HFFc6 (cell line): ENCODE measurements around the gene USP24. TPM values are rescaled to one million over a fixed set of nuclear protein-coding genes. Genes with fewer than 3 reads are reported as not detected.

Source experiments
- DNase-seq: peaks from one replicate; pipeline ENCODE4 v3.0.0-alpha.2; 2018
- H3K27ac Mint-ChIP-seq: 2 replicates; pipeline ENCODE4 v1.8.0; 2020; ENCODE audit warnings: mild to moderate bottlenecking, mixed read lengths
- H3K27me3 Mint-ChIP-seq: 2 replicates; pipeline ENCODE4 v1.8.0; 2021; ENCODE audit warnings: mild to moderate bottlenecking, moderate library complexity, mixed read lengths; ENCODE audit not compliant: insufficient read depth
- H3K36me3 Mint-ChIP-seq: 2 replicates; pipeline ENCODE4 v1.8.0; 2021; ENCODE audit warnings: low read depth, mixed read lengths
- H3K4me1 Mint-ChIP-seq: 2 replicates; pipeline ENCODE4 v1.8.0; 2020; ENCODE audit warnings: low read depth, mixed read lengths
- H3K4me3 Mint-ChIP-seq: 2 replicates; pipeline ENCODE4 v1.8.0; 2020; ENCODE audit warnings: mild to moderate bottlenecking, moderate library complexity, mixed read lengths
- H3K9me3 Mint-ChIP-seq: 2 replicates; pipeline ENCODE4 v1.8.0; 2020; ENCODE audit warnings: mild to moderate bottlenecking, mixed read lengths
- CTCF ChIP-seq: fragments of 200-600 bp; sonication (generic); IDR thresholded peaks from 2 replicates; pipeline ENCODE4 v1.5.0; 2021; ENCODE audit warnings: antibody characterized with exemption, mild to moderate bottlenecking
- total RNA-seq, 6 experiments: library from RNA; stranded (reverse); fragmentation: NEBNext Ultra II Directional; extraction: Animal tissue kit (Norgen Biotek cat#: 25700); gene quantifications; 2 replicates in 1 of 6; 3 replicates in 5 of 6; pipeline ENCODE4 v1.2.3, GENCODE V29; 2021

USP24 gene
- total RNA-seq, 6 experiments from 2014 or later: 22.5 to 27.8 (median 25.0) TPM

GRCh38 chr1:55048453-55049270, 166.5 kb downstream of the USP24 start:
- Mint-ChIP-seq H3K36me3 (no peaks in the 10 kb centered on the region), H3K4me3 (no peak overlapping the region), H3K4me1 (no peaks in the 10 kb centered on the region), H3K27ac (no peak overlapping the region), H3K9me3 (no peaks in the 10 kb centered on the region), H3K27me3 (peaks cover 35% of the 10 kb centered on the region)
- no peak for TF ChIP-seq CTCF
- DNase-seq: no peak

- no peaks in the 10 kb centered on the region for H3K9me3 Mint-ChIP-seq
- H3K27ac Mint-ChIP-seq: no peak overlapping the region
- H3K4me3 Mint-ChIP-seq: no peak overlapping the region
- no peak for TF ChIP-seq CTCF
- no peaks in the 10 kb centered on the region for H3K36me3 Mint-ChIP-seq
- DNase-seq: no peak
- H3K27me3 Mint-ChIP-seq: peaks cover 38% of the 10 kb centered on the region
- H3K4me1 Mint-ChIP-seq: no peaks in the 10 kb centered on the region
These were observed 167.6 kb downstream of the USP24 start for GRCh38 chr1:55047611-55048010.

GRCh38 chr1:55046871-55047270, 168.3 kb downstream of the USP24 start:
- DNase-seq: no peak
- Mint-ChIP-seq H3K9me3 (no peaks in the 10 kb centered on the region), H3K27me3 (peaks cover 43% of the 10 kb centered on the region), H3K4me1 (no peaks in the 10 kb centered on the region), H3K27ac (no peak overlapping the region), H3K36me3 (no peaks in the 10 kb centered on the region), H3K4me3 (no peak overlapping the region)
- TF ChIP-seq CTCF: no peak

GRCh38 chr1:55045430-55045829, 169.7 kb downstream of the USP24 start:
- Mint-ChIP-seq H3K36me3 (no peaks in the 10 kb centered on the region), H3K4me3 (no peak overlapping the region), H3K27me3 (peaks cover 52% of the 10 kb centered on the region), H3K4me1 (no peaks in the 10 kb centered on the region), H3K9me3 (no peaks in the 10 kb centered on the region), H3K27ac (no peak overlapping the region)
- no peak for DNase-seq
- no peak for TF ChIP-seq CTCF

- no peak for DNase-seq
- no peaks in the 10 kb centered on the region for H3K9me3 Mint-ChIP-seq
- no peak for TF ChIP-seq CTCF
- H3K36me3 Mint-ChIP-seq: no peaks in the 10 kb centered on the region
- H3K27me3 Mint-ChIP-seq: peaks cover 57% of the 10 kb centered on the region
- H3K4me1 Mint-ChIP-seq: no peaks in the 10 kb centered on the region
- no peak overlapping the region for H3K27ac Mint-ChIP-seq
- no peak overlapping the region for H3K4me3 Mint-ChIP-seq
These were observed 170.4 kb downstream of the USP24 start for GRCh38 chr1:55044617-55045397.
